Neural progenitor cell (in vitro differentiated cells): ENCODE measurements around the gene CHAC1. TPM values are rescaled to one million over a fixed set of nuclear protein-coding genes. Genes with fewer than 3 reads are reported as not detected.

Source experiments
- DNase-seq: peaks from one replicate; pipeline ENCODE4 v3.0.0-alpha.2; 2016; ENCODE audit warnings: low spot score
- H2AFZ ChIP-seq: fragments of 200-600 bp; sonication (generic); replicated peaks from 2 replicates; pipeline ENCODE4 v1.6.1; 2016; ENCODE audit warnings: antibody characterized with exemption
- H3F3A ChIP-seq: fragments of 200-600 bp; sonication (generic); 2 replicates; pipeline ENCODE4 v1.6.1; 2016; ENCODE audit warnings: antibody characterized with exemption, low read depth
- H3K27ac ChIP-seq: fragments of 200-600 bp; sonication (generic); 2 replicates; pipeline ENCODE4 v1.5.1; 2016; ENCODE audit warnings: mild to moderate bottlenecking
- H3K27me3 ChIP-seq: fragments of 200-600 bp; sonication (generic); 2 replicates; pipeline ENCODE4 v1.6.1; 2016; ENCODE audit warnings: mild to moderate bottlenecking, moderate library complexity
- H3K36me3 ChIP-seq: fragments of 200-600 bp; sonication (generic); 2 replicates; pipeline ENCODE4 v1.5.1; 2016
- H3K4me1 ChIP-seq: fragments of 200-600 bp; sonication (generic); 2 replicates; pipeline ENCODE4 v1.6.1; 2016; ENCODE audit warnings: mixed run types
- H3K4me2 ChIP-seq: fragments of 200-600 bp; sonication (generic); 2 replicates; pipeline ENCODE4 v1.6.1; 2016
- H3K4me3 ChIP-seq: fragments of 200-600 bp; sonication (generic); 2 replicates; pipeline ENCODE4 v1.5.1; 2016
- H3K79me2 ChIP-seq: fragments of 200-600 bp; sonication (generic); 2 replicates; pipeline ENCODE4 v1.6.1; 2016; ENCODE audit warnings: low read depth
- H3K9ac ChIP-seq: fragments of 200-600 bp; sonication (generic); 2 replicates; pipeline ENCODE4 v1.6.1; 2016
- H3K9me3 ChIP-seq: fragments of 200-600 bp; sonication (generic); 2 replicates; pipeline ENCODE4 v1.5.1; 2016; ENCODE audit warnings: low read depth
- H4K20me1 ChIP-seq: fragments of 200-600 bp; sonication (generic); 2 replicates; pipeline ENCODE4 v1.6.1; 2016; ENCODE audit warnings: low read depth
- H3K27ac Mint-ChIP-seq: 3 replicates; pipeline ENCODE4 v1.8.0; 2021; ENCODE audit warnings: mixed read lengths
- H3K27me3 Mint-ChIP-seq: 2 replicates; pipeline ENCODE4 v1.8.0; 2022; ENCODE audit warnings: low read depth, mild to moderate bottlenecking, inconsistent platforms, moderate library complexity, mixed read lengths; ENCODE audit not compliant: insufficient read depth
- H3K36me3 Mint-ChIP-seq: 3 replicates; pipeline ENCODE4 v1.8.0; 2021; ENCODE audit warnings: mixed read lengths
- H3K4me1 Mint-ChIP-seq: 3 replicates; pipeline ENCODE4 v1.8.0; 2021; ENCODE audit warnings: mixed read lengths
- H3K4me3 Mint-ChIP-seq: 3 replicates; pipeline ENCODE4 v1.8.0; 2021; ENCODE audit warnings: mild to moderate bottlenecking, moderate library complexity, mixed read lengths
- H3K9me3 Mint-ChIP-seq: 3 replicates; pipeline ENCODE4 v1.8.0; 2020; ENCODE audit warnings: mixed read lengths
- CTCF ChIP-seq: fragments of 200-600 bp; sonication (generic); IDR thresholded peaks from 2 replicates; pipeline ENCODE4 v1.5.1; 2017; ENCODE audit warnings: antibody characterized with exemption, mild to moderate bottlenecking
- EZH2 ChIP-seq: fragments of 200-600 bp; sonication (generic); IDR thresholded peaks from 2 replicates; pipeline ENCODE4 v1.6.1; 2017; ENCODE audit warnings: antibody characterized with exemption, mild to moderate bottlenecking, moderate library complexity
- EZH2phosphoT487 ChIP-seq: fragments of 200-600 bp; sonication (generic); IDR thresholded peaks from 2 replicates; pipeline ENCODE4 v1.6.1; 2017; ENCODE audit warnings: antibody characterized with exemption
- total RNA-seq: library from RNA; depleted of rRNA; stranded (reverse); fragments of >200 nt; gene quantifications from 2 replicates; pipeline ENCODE4 v1.2.3, GENCODE V29; 2015; ENCODE audit warnings: low replicate concordance

Gene CHAC1
- total RNA-seq, 1 donor from 2014 or later, result 2.4 TPM

DNA sequence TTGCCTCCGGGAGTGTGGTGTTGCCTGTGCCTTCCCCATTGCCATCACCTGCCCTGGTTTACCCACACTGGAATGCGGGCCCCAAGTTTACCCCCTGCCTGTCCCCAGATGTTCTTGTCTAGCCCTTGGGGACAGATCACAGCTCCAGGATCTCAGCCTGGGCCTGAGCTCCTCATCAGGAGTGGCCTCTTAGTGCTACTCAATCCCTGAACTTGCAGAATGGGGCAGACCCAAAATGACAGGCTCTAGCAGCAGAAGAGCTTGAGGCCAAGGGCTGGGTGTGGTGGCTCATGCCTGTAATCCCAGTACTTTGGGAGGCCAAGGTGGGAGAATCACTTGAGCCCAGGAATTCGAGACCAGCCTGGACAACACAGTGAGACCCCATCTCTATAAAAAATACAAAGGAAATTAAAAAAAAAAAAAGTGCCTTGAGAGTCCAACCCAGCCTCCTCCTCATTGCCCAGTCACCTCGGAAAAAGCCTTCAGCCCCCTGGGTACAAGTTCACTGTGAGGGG is 3.8 kb downstream of the CHAC1 start:
- no peak for TF ChIP-seq CTCF
- no peak for TF ChIP-seq EZH2phosphoT487
- TF ChIP-seq EZH2, result no peak
- peaks cover 12% of the 10 kb centered on the region for H3K27me3 ChIP-seq
- no peak overlapping the region for H3K4me2 ChIP-seq
- no peaks in the 10 kb centered on the region for H3K9me3 ChIP-seq
- H4K20me1 ChIP-seq, result no peaks in the 10 kb centered on the region
- DNase-seq, result no peak
- H3K4me1 ChIP-seq, result peaks cover 13% of the 10 kb centered on the region
- no peak overlapping the region for H3K27ac ChIP-seq
- no peak overlapping the region for H3K4me3 ChIP-seq
- H3K36me3 ChIP-seq, result no peaks in the 10 kb centered on the region
- Mint-ChIP-seq H3K36me3 (peaks cover 3% of the 10 kb centered on the region), H3K4me1 (peaks cover 28% of the 10 kb centered on the region), H3K9me3 (no peaks in the 10 kb centered on the region), H3K27me3 (peaks cover 14% of the 10 kb centered on the region), H3K27ac (no peak overlapping the region), H3K4me3 (no peak overlapping the region)
- H3K79me2 ChIP-seq, result no peaks in the 10 kb centered on the region
- H3F3A ChIP-seq, result peaks cover 8% of the 10 kb centered on the region
- no peak overlapping the region for H3K9ac ChIP-seq
- H2AFZ ChIP-seq, result no peak overlapping the region

DNA sequence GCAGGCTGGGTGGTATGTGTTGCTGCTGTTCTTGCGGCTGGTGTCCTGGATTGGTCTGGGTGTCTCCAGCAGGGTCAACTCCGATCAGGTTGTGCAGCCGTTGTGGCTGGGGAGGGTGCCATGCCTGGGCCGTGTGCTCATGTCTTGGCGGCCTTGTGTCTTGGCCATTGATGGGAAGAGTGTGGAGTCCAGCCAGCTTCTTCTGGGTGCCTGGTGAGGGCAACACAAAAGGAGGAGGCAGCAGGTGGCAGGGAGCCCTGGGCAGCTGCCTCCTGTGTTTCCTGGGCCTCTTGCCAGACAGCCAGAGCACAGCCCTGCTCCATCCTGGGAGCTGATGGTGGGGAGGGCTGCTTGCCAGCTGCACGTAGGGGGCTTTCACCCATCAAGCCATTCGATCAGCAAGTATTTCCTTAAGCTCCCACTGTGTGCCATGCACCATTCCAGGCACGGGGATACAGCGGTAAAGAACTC is 4.3 kb downstream of the CHAC1 start:
- H2AFZ ChIP-seq, result no peak overlapping the region
- no peaks in the 10 kb centered on the region for H3K9me3 ChIP-seq
- H3K4me2 ChIP-seq, result no peak overlapping the region
- H3K79me2 ChIP-seq, result no peaks in the 10 kb centered on the region
- no peak overlapping the region for H3K4me3 Mint-ChIP-seq
- peaks cover 12% of the 10 kb centered on the region for H3K27me3 Mint-ChIP-seq
- peaks cover 8% of the 10 kb centered on the region for H3K27me3 ChIP-seq
- DNase-seq, result no peak
- no peaks in the 10 kb centered on the region for H4K20me1 ChIP-seq
- H3K27ac Mint-ChIP-seq, result no peak overlapping the region
- H3F3A ChIP-seq, result peaks cover 3% of the 10 kb centered on the region
- no peak overlapping the region for H3K9ac ChIP-seq
- H3K9me3 Mint-ChIP-seq, result no peaks in the 10 kb centered on the region
- no peak overlapping the region for H3K27ac ChIP-seq
- H3K4me1 Mint-ChIP-seq, result peaks cover 28% of the 10 kb centered on the region
- peaks cover 9% of the 10 kb centered on the region for H3K4me1 ChIP-seq
- TF ChIP-seq EZH2 (no peak), EZH2phosphoT487 (no peak), CTCF (no peak)
- no peaks in the 10 kb centered on the region for H3K36me3 ChIP-seq
- no peak overlapping the region for H3K4me3 ChIP-seq
- H3K36me3 Mint-ChIP-seq, result peaks cover 3% of the 10 kb centered on the region

DNA sequence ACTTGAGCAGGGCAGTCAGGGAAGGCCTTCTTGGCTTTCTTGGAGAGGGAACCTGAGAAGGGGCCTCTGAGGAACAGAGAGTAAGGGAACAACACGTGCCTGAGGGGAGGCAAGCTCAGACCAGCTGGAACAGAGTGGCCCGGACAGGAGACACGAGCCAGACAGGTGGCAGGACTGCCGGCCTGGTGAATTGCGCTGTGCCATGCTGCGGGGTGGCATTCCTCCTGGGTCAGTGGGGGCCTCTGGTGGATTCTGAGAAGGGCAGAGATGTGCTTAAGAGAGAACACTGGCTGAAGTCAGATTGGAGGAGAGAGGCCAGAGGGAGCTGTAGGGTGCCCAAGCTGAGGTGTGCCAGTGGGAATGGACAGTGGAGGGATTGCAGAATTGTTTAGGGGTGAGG is 4.9 kb downstream of the CHAC1 start:
- Histone ChIP-seq H3K9ac (no peak overlapping the region), H3K4me3 (no peak overlapping the region), H4K20me1 (no peaks in the 10 kb centered on the region), H3K36me3 (no peaks in the 10 kb centered on the region), H3K79me2 (no peaks in the 10 kb centered on the region), H3K9me3 (no peaks in the 10 kb centered on the region), H2AFZ (no peak overlapping the region), H3K27ac (no peak overlapping the region), H3F3A (no peaks in the 10 kb centered on the region), H3K4me2 (no peak overlapping the region), H3K27me3 (peaks cover 8% of the 10 kb centered on the region), H3K4me1 (peaks cover 9% of the 10 kb centered on the region)
- H3K27ac Mint-ChIP-seq, result no peak overlapping the region
- no peak for DNase-seq
- H3K27me3 Mint-ChIP-seq, result peaks cover 15% of the 10 kb centered on the region
- peaks cover 26% of the 10 kb centered on the region for H3K4me1 Mint-ChIP-seq
- no peak for TF ChIP-seq EZH2phosphoT487
- TF ChIP-seq CTCF, result no peak
- TF ChIP-seq EZH2, result no peak
- H3K4me3 Mint-ChIP-seq, result no peak overlapping the region
- H3K36me3 Mint-ChIP-seq, result peaks cover 3% of the 10 kb centered on the region
- peaks cover 3% of the 10 kb centered on the region for H3K9me3 Mint-ChIP-seq
